ENCODE data around the gene THADA.

DNA sequence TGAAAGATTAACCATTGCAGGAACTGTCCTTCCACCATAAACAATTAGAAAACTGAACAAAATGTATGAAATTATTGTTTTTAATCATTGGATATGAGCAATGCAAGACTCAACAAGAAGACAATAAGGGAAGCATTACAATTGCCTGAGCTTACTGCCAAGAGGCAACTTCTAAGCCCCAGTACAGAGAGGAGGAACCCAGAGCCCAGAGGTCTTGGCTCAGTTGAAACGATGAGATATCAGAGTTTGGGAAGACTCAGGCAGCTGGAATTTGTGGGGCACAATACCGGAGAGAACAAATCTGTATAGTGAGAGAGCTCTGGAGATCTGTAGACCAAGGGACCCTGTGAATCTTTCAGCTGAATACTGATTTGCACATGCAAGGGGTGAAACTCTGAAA, 288.8 kb downstream of the THADA start:
- TF ChIP-seq CTCF (IDR thresholded peaks at IDR 0.05; ENCODE audit: insufficient read depth, low read length, poor library complexity, severe bottlenecking) (no peak), EZH2phosphoT487 (conservative IDR thresholded peaks at IDR 0.05; ENCODE audit: low read length) (no peak)
